ENCODE measurements around the gene DHRS4L2. TPM values are rescaled to one million over a fixed set of nuclear protein-coding genes. Genes with fewer than 3 reads are reported as not detected.
A peak's percentile ranks its signal among the peaks of the same experiment; 100 is the strongest.
"Not testable (repeated sequence)": the region's sequence is repeated elsewhere in the genome, so short reads cannot be mapped to it uniquely, and the experiment has no call there.

Gene DHRS4L2
- total RNA-seq, 1 donor from 2014 or later = 8.7 TPM

- not testable (repeated sequence) for DNase-seq
These were observed 14.7 kb upstream of the DHRS4L2 start for GRCh38 chr14:23974041-23974440.

GRCh38 chr14:23977208-23977607 lies 11.5 kb upstream of the DHRS4L2 start:
- DNase-seq = not testable (repeated sequence)

- not testable (repeated sequence) for DNase-seq
These were observed 6.5 kb upstream of the DHRS4L2 start for GRCh38 chr14:23981951-23982813.

GRCh38 chr14:23984891-23985602 lies 3.7 kb upstream of the DHRS4L2 start:
- peak; percentile 19 for DNase-seq

GRCh38 chr14:23988223-23988606 lies 514 bp upstream of the DHRS4L2 start:
- DNase-seq = not testable (repeated sequence)

GRCh38 chr14:23989734-23990445 lies 1.2 kb downstream of the DHRS4L2 start:
- not testable (repeated sequence) for DNase-seq

- DNase-seq = not testable (repeated sequence)
These were observed 2.2 kb downstream of the DHRS4L2 start for GRCh38 chr14:23990961-23991360.

- not testable (repeated sequence) for DNase-seq
These were observed 4.3 kb downstream of the DHRS4L2 start for GRCh38 chr14:23993042-23993441.

GRCh38 chr14:23996009-23996408 lies 7.3 kb downstream of the DHRS4L2 start:
- DNase-seq = not testable (repeated sequence)

GRCh38 chr14:23996825-23997224 lies 8.1 kb downstream of the DHRS4L2 start:
- not testable (repeated sequence) for DNase-seq

GRCh38 chr14:23999640-24000039 lies 10.9 kb downstream of the DHRS4L2 start:
- DNase-seq = not testable (repeated sequence)

- DNase-seq = not testable (repeated sequence)
These were observed 12.3 kb downstream of the DHRS4L2 start for GRCh38 chr14:24001078-24001477.

GRCh38 chr14:24001679-24002078 lies 12.9 kb downstream of the DHRS4L2 start:
- DNase-seq = not testable (repeated sequence)

GRCh38 chr14:24006471-24006816 lies 17.7 kb downstream of the DHRS4L2 start:
- DNase-seq = not testable (repeated sequence)

- not testable (repeated sequence) for DNase-seq
These were observed 18.3 kb downstream of the DHRS4L2 start for GRCh38 chr14:24006817-24007652.

GRCh38 chr14:24011051-24011450 lies 22.3 kb downstream of the DHRS4L2 start:
- no peak for DNase-seq

- not testable (repeated sequence) for DNase-seq
These were observed 24.1 kb downstream of the DHRS4L2 start for GRCh38 chr14:24012726-24013273.

- DNase-seq = peak; percentile 63
These were observed 25.2 kb downstream of the DHRS4L2 start for GRCh38 chr14:24013654-24014514.

- not testable (repeated sequence) for DNase-seq
These were observed 27.0 kb downstream of the DHRS4L2 start for GRCh38 chr14:24015745-24016144.

- DNase-seq = not testable (repeated sequence)
These were observed 30.2 kb downstream of the DHRS4L2 start for GRCh38 chr14:24018978-24019377.
